ENCODE data around the gene FUT6.
"Not testable (repeated sequence)": the region's sequence is repeated elsewhere in the genome, so short reads cannot be mapped to it uniquely, and the experiment has no call there.

DNA sequence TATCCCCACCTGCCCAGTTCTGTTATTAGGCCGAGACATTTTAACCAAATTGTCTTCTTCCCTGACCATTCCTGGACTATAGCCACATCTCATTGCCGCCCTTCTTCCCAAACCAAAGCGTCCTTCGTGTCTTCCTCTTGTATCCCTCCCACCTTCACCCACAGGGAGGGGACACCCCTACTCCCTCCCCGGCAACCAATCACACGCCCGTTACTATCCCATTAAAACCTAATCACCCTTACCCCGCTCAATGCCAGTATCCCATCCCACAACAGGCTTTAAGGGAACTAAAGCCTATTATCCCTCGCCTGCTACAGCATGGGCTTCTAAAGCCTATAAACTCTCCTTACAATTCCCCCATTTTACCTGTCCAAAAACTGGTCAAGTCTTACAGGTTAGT lies 15.6 kb upstream of the FUT6 start:
- TF ChIP-seq, protein P1, sequence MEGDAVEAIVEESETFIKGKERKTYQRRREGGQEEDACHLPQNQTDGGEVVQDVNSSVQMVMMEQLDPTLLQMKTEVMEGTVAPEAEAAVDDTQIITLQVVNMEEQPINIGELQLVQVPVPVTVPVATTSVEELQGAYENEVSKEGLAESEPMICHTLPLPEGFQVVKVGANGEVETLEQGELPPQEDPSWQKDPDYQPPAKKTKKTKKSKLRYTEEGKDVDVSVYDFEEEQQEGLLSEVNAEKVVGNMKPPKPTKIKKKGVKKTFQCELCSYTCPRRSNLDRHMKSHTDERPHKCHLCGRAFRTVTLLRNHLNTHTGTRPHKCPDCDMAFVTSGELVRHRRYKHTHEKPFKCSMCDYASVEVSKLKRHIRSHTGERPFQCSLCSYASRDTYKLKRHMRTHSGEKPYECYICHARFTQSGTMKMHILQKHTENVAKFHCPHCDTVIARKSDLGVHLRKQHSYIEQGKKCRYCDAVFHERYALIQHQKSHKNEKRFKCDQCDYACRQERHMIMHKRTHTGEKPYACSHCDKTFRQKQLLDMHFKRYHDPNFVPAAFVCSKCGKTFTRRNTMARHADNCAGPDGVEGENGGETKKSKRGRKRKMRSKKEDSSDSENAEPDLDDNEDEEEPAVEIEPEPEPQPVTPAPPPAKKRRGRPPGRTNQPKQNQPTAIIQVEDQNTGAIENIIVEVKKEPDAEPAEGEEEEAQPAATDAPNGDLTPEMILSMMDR (conservative IDR thresholded peaks at IDR 0.05; ENCODE audit: low read length) = not testable (repeated sequence)
- not testable (repeated sequence) for TF ChIP-seq EZH2phosphoT487 (IDR thresholded peaks at IDR 0.05; ENCODE audit: borderline replicate concordance)

Data from Loucy (cell line).